ENCODE results near the gene VPS26A.

The VPS26A gene

DNA sequence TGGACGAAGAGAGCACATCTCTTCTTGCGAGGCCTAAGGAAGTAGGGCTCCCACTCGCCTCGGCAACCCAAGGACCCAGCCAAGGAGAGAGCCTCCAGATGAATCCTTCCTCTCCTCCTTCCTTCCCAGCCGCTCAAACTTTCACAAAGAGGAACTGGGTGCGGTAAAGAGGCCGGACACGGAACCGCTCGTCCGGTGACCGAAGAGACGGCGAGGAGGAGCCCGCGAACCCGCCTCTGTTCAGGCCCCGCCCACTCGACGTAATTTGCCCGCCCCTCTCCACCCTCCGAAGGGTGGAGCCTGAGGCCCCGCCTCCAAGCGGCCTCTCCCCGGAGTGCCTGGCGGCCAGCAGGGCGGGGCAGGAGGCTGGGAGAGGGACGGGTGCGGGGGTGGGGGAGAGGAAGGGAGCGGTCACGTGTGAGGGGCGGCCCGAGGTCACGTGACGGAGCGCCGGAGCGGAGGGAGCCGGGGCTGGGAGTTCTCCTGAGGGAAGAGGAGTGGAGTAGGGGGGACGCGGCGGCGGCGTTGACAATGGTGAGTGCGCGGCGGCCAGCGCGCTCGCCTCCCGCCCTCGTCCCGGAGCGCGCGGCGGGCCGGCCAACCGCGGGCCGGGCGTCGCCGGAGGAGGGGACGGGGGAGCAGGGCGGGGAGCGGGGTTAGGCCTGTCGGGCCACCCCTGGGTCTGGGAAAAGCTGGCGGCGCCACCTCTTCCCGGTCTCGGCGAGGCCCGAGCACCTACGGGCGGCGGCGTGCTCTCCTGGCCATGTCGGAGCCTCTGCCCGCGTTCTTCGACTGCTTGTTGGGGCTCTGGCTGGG lies at the start of gene VPS26A:
Gene VPS26A, plus strand, starts transcription at position 432 of the 816 bp plus-strand sequence. Its CDS starts 100 bp downstream, at position 532.
- DNase-seq: peak; percentile 100

GRCh38 chr10:69074532-69074931 lies 49.4 kb upstream of the VPS26A start:
- no peak for DNase-seq

GRCh38 chr10:69075431-69075830 lies 48.5 kb upstream of the VPS26A start:
- no peak for DNase-seq

GRCh38 chr10:69078311-69078710 lies 45.7 kb upstream of the VPS26A start:
- no peak for DNase-seq

GRCh38 chr10:69080226-69080625 lies 43.8 kb upstream of the VPS26A start:
- DNase-seq: no peak

DNA sequence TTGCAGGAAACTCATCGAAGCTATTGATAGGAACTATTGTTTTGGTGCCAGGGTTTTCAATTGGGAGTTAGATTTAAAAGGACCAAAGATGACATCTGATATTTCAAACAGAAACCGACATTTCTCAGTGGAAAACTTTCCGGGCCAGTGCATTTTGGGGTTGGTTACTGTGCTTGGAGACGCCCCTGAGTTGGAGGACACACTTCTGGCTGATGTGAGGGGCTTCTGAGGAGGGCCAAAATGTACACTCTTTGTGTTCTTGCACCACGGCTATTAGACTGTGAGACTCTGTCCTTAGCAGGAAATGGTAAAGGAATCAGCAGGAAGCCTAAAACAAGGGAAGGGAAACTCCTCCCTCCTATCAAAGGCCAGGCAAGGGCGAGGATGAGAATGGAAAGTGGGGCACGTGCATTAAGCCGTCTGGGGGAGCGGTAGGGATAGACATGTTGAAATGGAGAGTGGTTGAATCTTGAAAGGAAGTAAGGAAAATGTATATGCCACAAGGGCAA lies 37.9 kb upstream of the VPS26A start:
- no peak for DNase-seq

DNA sequence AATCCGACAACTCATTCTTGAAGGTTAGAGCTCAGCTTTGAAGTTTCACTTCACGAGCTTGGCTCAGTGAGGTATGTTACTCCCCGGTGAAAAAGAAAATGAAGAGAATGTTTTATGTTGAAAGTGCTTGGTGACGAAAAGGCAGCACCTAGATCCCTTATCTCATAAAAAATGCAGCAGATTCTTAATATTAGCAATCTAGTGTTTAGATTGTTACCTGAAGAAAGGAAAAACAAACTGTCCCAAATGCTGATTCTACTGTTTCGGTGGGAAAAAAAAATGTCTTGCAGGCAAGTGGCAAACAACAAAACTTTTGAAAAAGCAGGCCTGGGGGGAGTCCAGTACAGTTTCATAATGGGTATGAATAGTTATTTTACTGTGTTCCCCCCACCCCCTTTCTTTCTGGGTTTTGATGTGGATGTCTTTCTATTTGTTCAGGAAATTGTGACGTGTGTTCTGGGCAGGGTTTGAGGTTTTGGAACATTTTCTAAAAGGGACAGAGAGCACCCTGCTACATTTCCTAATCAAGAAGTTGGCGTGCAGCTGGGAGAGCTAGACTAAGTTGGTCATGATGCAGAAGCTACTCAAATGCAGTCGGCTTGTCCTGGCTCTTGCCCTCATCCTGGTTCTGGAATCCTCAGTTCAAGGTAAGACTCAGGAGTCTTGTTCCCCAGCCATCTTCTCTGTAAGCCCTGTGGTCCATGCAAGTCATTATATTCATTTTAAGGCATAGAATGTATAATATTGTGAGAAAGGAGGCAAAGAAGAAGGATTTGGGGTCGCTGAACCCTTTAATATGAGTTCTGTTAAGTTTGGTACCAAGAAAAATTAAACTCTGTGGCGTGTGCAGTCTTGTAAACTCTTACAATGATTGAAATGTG lies 36.1 kb upstream of the VPS26A start, which contains the start of gene SRGN:
Gene SRGN, plus strand, starts transcription at position 514 of the 881 bp plus-strand sequence. Its CDS starts 55 bp downstream, at position 569.
- peak; percentile 17 for DNase-seq

GRCh38 chr10:69088471-69088769 lies 35.6 kb upstream of the VPS26A start:
- no peak for DNase-seq

DNA sequence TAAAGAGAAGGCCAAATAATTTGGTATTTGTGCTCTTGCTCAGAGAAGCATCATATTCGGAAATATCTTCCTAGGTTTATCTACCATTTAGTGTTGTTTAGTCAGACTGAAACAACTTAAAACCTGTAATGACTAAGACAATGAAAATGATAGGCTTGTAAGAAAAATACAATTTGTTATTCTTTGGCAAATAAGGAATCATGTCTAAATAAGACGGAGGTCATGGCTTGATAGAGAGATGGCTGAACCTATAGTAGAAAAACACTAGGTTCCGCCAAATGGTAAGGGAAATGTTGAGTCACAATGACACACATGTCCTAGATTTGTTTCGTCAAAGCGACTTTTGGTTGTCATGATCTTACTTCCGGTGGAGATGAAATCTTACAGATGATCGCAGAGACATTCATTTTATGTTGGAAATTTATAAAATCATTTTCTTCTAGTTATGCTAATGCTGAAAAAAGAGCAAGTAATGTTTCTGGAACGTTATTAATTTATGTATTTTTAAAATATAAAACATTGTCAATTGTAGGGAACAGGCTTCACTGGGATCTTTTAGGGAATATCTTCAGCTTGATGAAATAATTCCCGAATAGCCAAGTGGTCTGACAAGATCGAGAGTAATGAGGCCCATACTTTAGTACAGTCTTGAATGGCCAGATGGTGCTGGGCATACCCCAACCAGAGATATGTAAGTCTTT lies 35.0 kb upstream of the VPS26A start:
- DNase-seq: no peak

DNA sequence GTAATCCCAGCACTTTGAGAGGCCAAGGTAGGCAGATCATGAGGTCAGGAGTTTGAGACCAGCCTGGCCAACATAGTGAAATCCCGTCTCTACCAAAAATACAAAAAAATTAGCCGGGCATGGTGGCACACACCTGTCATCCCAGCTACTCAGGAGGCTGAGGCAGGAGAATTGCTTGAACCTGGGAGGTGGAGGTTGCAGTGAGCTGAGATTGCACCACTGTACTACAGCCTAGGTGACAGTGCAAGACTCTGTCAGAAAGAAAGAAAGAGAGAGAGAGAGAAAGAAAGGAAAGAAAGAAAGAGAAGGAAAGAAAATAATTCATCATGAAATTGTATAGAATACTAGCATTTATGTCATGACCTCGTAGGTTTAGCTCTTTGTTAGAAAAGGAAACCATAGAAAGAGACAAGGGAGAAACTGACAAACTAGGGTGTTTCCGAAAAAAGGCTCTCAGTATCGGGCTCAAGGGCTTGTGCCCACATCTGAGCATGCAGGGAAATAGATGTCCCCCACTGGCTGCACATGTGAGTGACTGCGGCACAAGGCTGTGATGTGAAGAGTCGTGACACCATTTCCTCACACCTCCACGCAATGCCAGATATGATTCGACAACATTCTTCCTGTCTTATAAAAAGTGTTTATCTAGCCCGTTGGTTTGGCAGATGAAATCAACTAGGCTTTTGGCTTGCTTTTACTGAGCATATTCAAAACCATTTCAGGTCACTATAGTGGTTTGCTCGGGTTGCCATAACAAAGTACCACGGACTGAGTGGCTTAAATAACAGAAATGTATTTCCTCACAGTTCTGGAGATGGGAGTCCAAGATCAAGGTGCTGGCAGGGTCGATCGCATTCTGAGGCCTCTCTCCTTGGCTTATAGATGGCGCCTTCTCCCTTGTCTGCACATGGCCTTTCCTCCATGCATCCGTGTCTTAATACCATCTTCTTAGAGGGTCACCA lies 34.1 kb upstream of the VPS26A start:
- DNase-seq: no peak

- DNase-seq: no peak
These were observed 33.3 kb upstream of the VPS26A start for GRCh38 chr10:69090685-69091084.

DNA sequence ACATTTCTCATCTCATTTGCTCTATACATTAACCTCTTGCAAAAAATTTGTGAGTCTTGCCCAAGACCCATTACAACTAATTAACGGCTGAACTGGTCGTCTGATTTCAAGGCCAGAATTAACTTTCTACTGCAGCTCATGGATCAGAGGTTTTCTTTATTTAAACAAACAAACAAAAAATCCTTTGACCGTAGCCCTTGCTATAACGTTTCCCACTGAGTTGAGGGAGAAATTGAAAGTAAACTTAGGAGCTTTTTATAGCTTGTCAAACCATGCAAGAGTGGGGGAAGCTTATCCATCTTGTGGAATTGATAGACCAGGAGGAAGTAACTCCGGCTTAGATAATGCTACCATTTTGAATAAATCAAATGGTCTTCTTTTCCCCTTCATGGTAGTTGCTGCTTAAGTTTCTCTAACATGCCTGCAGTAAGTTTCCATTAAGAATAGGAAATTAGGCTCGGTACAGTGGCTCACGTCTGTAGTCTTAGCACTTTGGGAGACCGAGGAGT lies 32.8 kb upstream of the VPS26A start:
- no peak for DNase-seq

DNA sequence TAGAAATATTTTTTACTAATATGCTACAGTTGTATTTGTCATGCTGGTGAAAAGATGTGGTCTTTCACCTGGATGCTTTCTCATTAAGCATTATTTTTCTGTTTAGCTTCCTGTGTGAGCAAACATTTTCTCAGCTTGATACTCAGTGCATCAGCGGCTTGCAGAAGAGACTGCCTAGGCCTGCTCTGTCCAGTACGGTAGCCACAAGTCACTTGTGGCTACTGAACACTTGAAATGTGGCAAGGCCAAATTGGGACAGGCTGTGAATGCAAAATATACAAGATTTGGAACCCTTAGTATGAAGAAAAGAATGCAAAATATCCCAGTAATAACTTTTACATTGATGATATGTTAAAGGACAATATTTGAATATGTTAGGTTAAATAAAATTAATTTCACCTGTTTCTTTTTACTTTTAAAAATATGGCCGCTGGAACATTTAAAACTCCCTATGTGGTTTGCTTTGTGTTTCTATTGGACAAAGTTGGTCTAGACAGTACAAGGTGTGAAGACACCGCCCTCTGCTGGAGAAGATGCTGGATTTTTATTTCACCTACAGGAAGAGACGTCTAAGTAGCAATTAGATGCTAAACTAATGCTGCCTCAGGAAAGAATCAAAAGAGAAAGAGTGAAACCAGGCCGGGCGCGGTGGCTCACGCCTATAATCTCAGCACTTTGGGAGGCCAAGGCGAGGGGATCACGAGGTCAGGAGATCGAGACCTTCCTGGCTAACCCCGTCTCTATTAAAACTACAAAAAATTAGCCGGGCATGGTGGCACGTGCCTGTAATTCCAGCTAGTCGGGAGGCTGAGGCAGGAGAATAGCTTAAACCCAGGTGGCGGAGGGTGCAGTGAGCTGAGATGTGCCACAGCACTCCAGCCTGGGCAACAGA lies 30.8 kb upstream of the VPS26A start:
- DNase-seq: peak; percentile 50

GRCh38 chr10:69093933-69094332 lies 30.0 kb upstream of the VPS26A start:
- no peak for DNase-seq

DNA sequence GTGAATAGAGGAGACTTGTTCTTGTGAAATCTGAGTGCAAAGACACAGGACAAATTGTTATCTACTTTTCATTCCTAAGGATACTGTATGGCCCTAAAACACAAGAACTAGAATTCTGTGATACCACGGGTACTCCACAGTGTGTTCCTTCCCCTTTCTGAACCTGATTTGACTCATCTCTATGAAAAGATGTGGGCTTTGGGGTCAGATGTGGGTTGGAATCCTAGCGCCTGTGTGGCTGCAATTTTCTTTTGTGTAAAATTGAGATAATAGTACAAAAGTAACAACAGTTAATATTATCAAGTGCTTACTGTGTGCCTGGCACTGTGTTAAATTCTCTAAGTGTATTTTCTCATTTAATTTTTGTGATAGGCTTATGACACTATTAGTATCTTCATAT lies 27.9 kb upstream of the VPS26A start:
- no peak for DNase-seq

- no peak for DNase-seq
These were observed 26.2 kb upstream of the VPS26A start for GRCh38 chr10:69097729-69098128.

- DNase-seq: no peak
These were observed 23.7 kb upstream of the VPS26A start for GRCh38 chr10:69100136-69100872.

GRCh38 chr10:69101451-69102095 lies 22.4 kb upstream of the VPS26A start:
- DNase-seq: no peak

- no peak for DNase-seq
These were observed 21.5 kb upstream of the VPS26A start for GRCh38 chr10:69102440-69102839.

Data from midbrain (tissue), 1 donor.